A549 (cell line): ENCODE data around the gene PCDHGB1.
"Not testable (repeated sequence)": the region's sequence is repeated elsewhere in the genome, so short reads cannot be mapped to it uniquely, and the experiment has no call there.

Experiments used
- CTCF ChIP-seq: fragments of >200 bp; sonication (Bioruptor Twin); formaldehyde crosslinking; IDR thresholded peaks from 3 replicates; pipeline ENCODE4 v1.5.1; 2016
- PBX3 ChIP-seq: IDR thresholded peaks from 2 replicates; pipeline ENCODE4 v1.6.1; 2012
- POLR2A ChIP-seq: IDR thresholded peaks from 2 replicates; pipeline ENCODE4 v1.6.1; 2012; ENCODE audit warnings: mild to moderate bottlenecking, low read length
- RCOR1 ChIP-seq: fragments of 150-350 bp; IDR thresholded peaks from 2 replicates; pipeline ENCODE4 v1.6.1; 2014; ENCODE audit warnings: antibody characterized with exemption, low read length, low read depth
- RFX5 ChIP-seq: fragments of 450-650 bp; IDR thresholded peaks from 2 replicates; pipeline ENCODE4 v1.7.1; 2014; ENCODE audit warnings: antibody characterized with exemption, mild to moderate bottlenecking, moderate library complexity

GRCh38 chr5:141340781-141341354 lies 9.0 kb upstream of the PCDHGB1 start:
- TF ChIP-seq PBX3, RFX5, POLR2A, RCOR1, CTCF: not testable (repeated sequence)
